ENCODE data around the gene CLCN7. TPM values are rescaled to one million over a fixed set of nuclear protein-coding genes. Genes with fewer than 3 reads are reported as not detected.

CLCN7 gene
- total and polyA plus RNA-seq, 8 donors = 8.7 to 489 (median 55.1) TPM

GRCh38 chr16:1433756-1434155 is 41.1 kb downstream of the CLCN7 start:
- no peak for DNase-seq
- H3K4me1 ChIP-seq = peaks cover 14 to 37% (median 29%) of the 10 kb centered on the region in 4 donors
- H3K4me3 ChIP-seq = no peak overlapping the region
- no peak for TF ChIP-seq CTCF (IDR thresholded peaks at IDR 0.05)
- no peak for TF ChIP-seq POLR2A (IDR thresholded peaks at IDR 0.05)
- no peak for TF ChIP-seq POLR2AphosphoS5 (IDR thresholded peaks at IDR 0.05)
- TF ChIP-seq EP300 (IDR thresholded peaks at IDR 0.05) = no peak
- WGBS, 5 donors = 42 to 63% (median 55%) methylated on average over 9 to 22 of the region's 22 CpGs
- peaks cover 0 to 30% (median 0%) of the 10 kb centered on the region in 3 donors for H3K27me3 ChIP-seq
- H3K27ac ChIP-seq = no peak overlapping the region
- intact Hi-C loops (cut with DNase I; ENCODE audit: low total_unique reads) = no loop called here
- no peaks in the 10 kb centered on the region for H3K36me3 ChIP-seq
- no peaks in the 10 kb centered on the region for H3K9me3 ChIP-seq

GRCh38 chr16:1433263-1433560 is 41.6 kb downstream of the CLCN7 start:
- Histone ChIP-seq H3K27ac (no peak overlapping the region), H3K4me3 (no peak overlapping the region), H3K36me3 (no peaks in the 10 kb centered on the region), H3K9me3 (no peaks in the 10 kb centered on the region), H3K4me1 (peaks cover 14 to 39% (median 34%) of the 10 kb centered on the region in 4 donors), H3K27me3 (peaks cover 0 to 30% (median 0%) of the 10 kb centered on the region in 3 donors)
- TF ChIP-seq POLR2A (IDR thresholded peaks at IDR 0.05) (no peak), CTCF (IDR thresholded peaks at IDR 0.05) (no peak), EP300 (IDR thresholded peaks at IDR 0.05) (no peak), POLR2AphosphoS5 (IDR thresholded peaks at IDR 0.05) (no peak)
- WGBS, 5 donors = 79 to 91% (median 83%) methylated on average over 14 of the region's 14 CpGs; no CpG with 5 or more reads in 2 of the 5 donors
- intact Hi-C loops (cut with DNase I; ENCODE audit: low total_unique reads) = no loop called here
- DNase-seq = no peak

DNA sequence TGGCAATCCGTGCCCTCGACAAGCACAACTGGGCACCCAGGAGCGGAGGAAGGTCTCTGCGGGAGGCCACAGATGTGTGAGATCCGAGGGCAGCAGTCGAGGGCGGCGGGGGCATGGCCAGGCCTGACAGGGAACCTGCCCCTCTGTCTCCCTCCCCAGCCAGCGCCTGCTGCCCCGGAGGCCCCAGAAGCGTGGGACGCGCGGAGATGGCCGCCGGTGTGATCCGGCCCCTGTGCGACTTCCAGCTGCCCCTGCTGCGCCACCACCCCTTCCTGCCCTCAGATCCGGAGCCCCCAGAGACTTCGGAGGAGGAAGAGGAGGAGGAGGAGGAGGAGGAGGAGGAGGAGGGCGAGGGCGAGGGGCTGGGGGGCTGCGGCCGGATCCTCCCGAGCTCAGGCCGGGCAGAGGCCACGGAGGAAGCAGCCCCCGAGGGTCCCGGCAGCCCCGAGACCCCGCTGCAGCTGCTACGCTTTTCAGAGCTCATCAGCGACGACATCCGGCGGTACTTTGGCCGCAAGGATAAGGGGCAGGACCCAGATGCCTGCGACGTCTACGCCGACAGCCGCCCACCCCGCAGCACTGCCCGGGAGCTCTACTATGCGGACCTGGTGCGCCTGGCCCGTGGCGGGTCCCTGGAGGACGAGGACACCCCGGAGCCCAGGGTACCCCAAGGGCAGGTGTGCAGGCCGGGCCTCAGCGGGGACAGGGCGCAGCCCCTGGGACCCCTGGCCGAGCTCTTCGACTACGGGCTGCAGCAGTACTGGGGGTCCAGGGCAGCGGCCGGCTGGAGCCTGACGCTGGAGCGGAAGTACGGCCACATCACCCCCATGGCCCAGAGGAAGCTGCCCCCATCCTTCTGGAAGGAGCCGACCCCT is 42.2 kb downstream of the CLCN7 start:
- 76 to 91% (median 88%) methylated on average over 30 to 63 of the region's 63 CpGs for WGBS, 5 donors
- Histone ChIP-seq H3K27me3 (peaks cover 0 to 30% (median 0%) of the 10 kb centered on the region in 3 donors), H3K27ac (peak overlapping the region in 1 of 5 donors; percentile 29), H3K36me3 (no peaks in the 10 kb centered on the region), H3K9me3 (no peaks in the 10 kb centered on the region), H3K4me3 (peak overlapping the region in 1 of 4 donors; percentile 18), H3K4me1 (peaks cover 14 to 39% (median 35%) of the 10 kb centered on the region in 4 donors)
- no peak for DNase-seq
- intact Hi-C loops (cut with DNase I; ENCODE audit: low total_unique reads) = no loop called here
- TF ChIP-seq EP300 (IDR thresholded peaks at IDR 0.05) (no peak), POLR2AphosphoS5 (IDR thresholded peaks at IDR 0.05) (no peak), POLR2A (IDR thresholded peaks at IDR 0.05) (no peak), CTCF (IDR thresholded peaks at IDR 0.05) (no peak)

DNA sequence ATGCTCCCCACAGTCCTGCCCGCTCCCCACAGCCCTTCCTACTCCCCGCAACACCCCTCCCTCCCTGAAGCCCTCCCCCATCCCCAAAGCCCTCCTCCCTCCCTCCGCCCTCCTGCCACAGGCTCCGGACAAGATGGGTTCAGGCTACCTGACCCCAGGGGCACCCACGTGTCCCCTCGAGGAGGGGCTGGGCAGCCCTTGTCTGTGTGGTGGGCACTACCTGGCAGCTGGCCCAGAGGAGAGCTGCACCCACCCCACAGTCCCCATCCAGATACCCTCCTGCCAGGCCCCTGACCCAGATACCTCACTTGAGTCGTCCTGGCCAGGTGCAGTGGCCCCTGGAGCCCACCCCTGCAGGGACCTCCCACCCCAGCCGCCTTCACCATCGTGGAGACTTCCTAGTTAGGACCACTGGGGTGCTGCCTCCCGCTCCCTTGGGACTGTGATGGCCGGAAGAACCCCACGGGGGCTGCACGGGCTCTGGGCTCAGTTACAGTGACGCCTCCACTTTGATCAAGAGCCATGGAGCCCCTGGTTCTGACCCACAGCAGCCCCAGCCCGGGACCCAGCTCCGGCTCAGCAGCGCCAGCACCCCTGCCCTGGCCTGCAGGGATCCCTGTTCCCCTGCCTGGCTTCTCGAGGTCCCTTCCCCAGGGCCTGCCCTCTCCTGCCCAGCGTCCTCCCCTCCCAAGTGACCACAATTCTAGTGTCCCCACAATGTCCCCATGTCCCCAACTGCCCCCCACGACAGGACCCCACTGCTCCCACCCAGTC is 43.1 kb downstream of the CLCN7 start:
- 70 to 86% (median 79%) methylated on average over 16 to 20 of the region's 20 CpGs for WGBS, 5 donors
- TF ChIP-seq EP300 (IDR thresholded peaks at IDR 0.05) (no peak), CTCF (IDR thresholded peaks at IDR 0.05) (no peak), POLR2AphosphoS5 (IDR thresholded peaks at IDR 0.05) (no peak), POLR2A (IDR thresholded peaks at IDR 0.05) (no peak)

More for the DNA sequence above, 43.1 kb downstream of the CLCN7 start:
- Histone ChIP-seq H3K27ac (peak overlapping the region in 3 of 5 donors; percentile 6 to 53 (median 29)), H3K4me3 (peak overlapping the region in 1 of 4 donors; percentile 30), H3K36me3 (no peaks in the 10 kb centered on the region), H3K27me3 (peaks cover 0 to 30% (median 0%) of the 10 kb centered on the region in 3 donors), H3K4me1 (peaks cover 14 to 39% (median 35%) of the 10 kb centered on the region in 4 donors), H3K9me3 (no peaks in the 10 kb centered on the region)
- DNase-seq = no peak
- intact Hi-C loops (cut with DNase I; ENCODE audit: low total_unique reads) = no loop called here

Data from stomach (tissue), 9 donors.